Rectal smooth muscle tissue (tissue), 1 donor: ENCODE data around the gene ULBP3.

Source experiments
- H3K27ac ChIP-seq: one replicate; pipeline ENCODE4 v1.7.0; 2013; ENCODE audit warnings: low read depth, low read length, inconsistent platforms
- H3K27me3 ChIP-seq: one replicate; pipeline ENCODE4 v1.7.0; 2013; ENCODE audit warnings: low read length; ENCODE audit not compliant: control insufficient read depth, insufficient read depth
- H3K36me3 ChIP-seq: one replicate; pipeline ENCODE4 v1.7.0; 2013; ENCODE audit warnings: low read length; ENCODE audit not compliant: control insufficient read depth, insufficient read depth
- H3K4me1 ChIP-seq: one replicate; pipeline ENCODE4 v1.7.0; 2013; ENCODE audit warnings: low read length; ENCODE audit not compliant: control insufficient read depth, insufficient read depth
- H3K4me3 ChIP-seq: one replicate; pipeline ENCODE4 v1.7.0; 2013; ENCODE audit warnings: low read length
- H3K9ac ChIP-seq: one replicate; pipeline ENCODE4 v1.7.0; 2013; ENCODE audit warnings: low read length

ULBP3 gene

GRCh38 chr6:150068720-150069648 lies at the start of gene ULBP3:
TSS of gene ULBP3 (minus strand) at chr6:150069121. CDS start at chr6:150069066, 55 bp downstream.
- Histone ChIP-seq H3K4me3 (peak within 1 kb of the TSS; percentile 63), H3K9ac (no peak within 1 kb of the TSS), H3K4me1 (no peaks in the 10 kb centered on the region), H3K27me3 (peaks cover 2% of the 10 kb centered on the region), H3K27ac (no peak within 1 kb of the TSS), H3K36me3 (no peaks in the 10 kb centered on the region)

DNA sequence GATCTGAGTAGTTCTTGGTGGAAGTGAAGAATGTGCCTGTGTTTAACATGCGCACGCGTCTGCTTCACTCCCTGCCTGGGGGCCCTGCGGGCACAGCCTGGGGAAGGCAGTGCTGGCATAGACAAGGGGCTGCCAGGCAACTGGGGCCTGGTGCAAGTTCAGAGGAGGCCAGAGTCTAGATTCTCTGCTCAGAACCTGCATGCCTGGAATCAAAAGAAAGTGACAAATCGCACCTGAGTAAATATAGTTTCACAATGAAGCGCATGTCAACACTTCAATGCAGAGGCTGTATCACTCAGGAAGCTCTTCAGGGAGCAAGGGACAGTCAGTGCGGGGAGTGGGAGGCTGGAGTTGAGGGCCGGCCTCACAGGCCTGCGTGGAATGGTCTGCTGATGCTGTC lies 49.7 kb upstream of the ULBP3 start:
- H3K4me3 ChIP-seq: no peak overlapping the region
- H3K27me3 ChIP-seq: no peaks in the 10 kb centered on the region
- no peaks in the 10 kb centered on the region for H3K36me3 ChIP-seq
- no peaks in the 10 kb centered on the region for H3K4me1 ChIP-seq
- H3K27ac ChIP-seq: no peak overlapping the region
- H3K9ac ChIP-seq: no peak overlapping the region

DNA sequence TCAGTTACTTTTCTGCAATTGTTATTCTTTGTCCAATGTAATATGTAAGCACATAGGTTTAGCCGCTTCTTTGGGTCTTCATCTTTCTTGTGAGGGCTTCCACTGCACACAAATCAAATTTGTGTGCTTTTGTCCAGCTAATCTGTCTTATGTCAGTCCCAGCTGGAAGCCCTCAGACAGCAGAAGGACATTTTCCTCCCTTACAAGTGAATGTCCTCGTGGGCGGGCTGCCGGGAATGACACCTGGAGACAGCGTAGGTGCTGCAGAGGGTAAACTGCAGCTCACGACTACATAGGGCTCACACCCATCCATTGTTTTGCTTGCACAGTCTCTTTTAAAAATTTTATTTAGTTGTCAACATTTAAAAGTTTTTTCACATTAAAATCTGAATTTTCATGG lies 49.3 kb upstream of the ULBP3 start:
- no peaks in the 10 kb centered on the region for H3K27me3 ChIP-seq
- H3K4me1 ChIP-seq: no peaks in the 10 kb centered on the region
- no peaks in the 10 kb centered on the region for H3K36me3 ChIP-seq
- H3K27ac ChIP-seq: no peak overlapping the region
- no peak overlapping the region for H3K4me3 ChIP-seq
- no peak overlapping the region for H3K9ac ChIP-seq

DNA sequence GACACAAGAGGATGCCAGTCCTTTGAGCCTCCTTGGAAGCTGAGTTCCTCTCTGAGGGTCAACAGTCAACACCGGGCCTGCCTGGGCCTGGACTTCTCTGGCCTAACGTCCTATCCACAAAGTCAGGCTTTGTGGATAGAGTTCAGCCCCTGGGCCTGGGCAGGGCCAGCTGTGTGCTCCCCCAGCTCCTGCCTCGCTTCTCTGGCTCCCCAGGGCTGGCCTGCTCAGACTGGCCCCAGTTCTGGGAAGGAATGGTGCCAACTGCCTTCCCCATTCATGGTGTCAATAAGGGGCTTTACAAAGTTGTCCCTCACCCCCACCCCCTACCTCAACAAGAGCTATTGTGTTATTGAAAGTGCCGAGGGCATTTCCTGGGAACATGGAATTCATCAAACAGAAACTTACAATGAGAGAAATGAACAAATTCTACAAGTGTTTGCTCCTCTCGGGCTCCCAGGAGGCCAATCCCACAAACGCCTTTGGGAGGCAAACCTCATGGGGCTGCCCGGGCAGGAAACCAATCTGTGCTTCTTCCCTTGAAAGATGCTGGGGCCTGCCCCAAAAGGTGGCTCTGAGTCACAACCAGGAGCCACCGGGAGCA lies 47.4 kb upstream of the ULBP3 start:
- no peaks in the 10 kb centered on the region for H3K4me1 ChIP-seq
- no peak overlapping the region for H3K27ac ChIP-seq
- H3K9ac ChIP-seq: no peak overlapping the region
- H3K36me3 ChIP-seq: no peaks in the 10 kb centered on the region
- H3K27me3 ChIP-seq: no peaks in the 10 kb centered on the region
- H3K4me3 ChIP-seq: no peak overlapping the region

GRCh38 chr6:150115769-150116168 lies 46.8 kb upstream of the ULBP3 start:
- no peak overlapping the region for H3K27ac ChIP-seq
- H3K36me3 ChIP-seq: no peaks in the 10 kb centered on the region
- no peaks in the 10 kb centered on the region for H3K4me1 ChIP-seq
- no peak overlapping the region for H3K4me3 ChIP-seq
- H3K9ac ChIP-seq: no peak overlapping the region
- no peaks in the 10 kb centered on the region for H3K27me3 ChIP-seq

DNA sequence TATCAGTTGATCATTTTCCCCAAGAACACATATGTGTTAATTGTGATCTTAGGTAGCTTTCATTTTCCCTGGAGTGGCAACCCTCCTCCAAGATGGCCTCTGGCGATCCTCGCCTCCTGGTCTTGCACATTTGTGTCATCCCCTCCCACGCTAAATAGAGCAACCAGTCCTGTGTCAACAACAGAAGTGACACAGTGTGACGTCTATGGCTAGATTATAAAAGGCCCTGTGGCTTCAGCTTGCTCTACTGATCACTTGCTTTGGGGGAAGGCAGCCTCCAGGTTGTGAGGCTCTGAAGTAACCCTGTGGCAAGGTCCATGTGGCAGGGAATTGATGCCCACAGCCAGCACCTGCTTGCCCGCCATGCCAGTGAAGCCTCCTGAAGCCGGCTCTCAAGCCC lies 43.3 kb upstream of the ULBP3 start:
- Histone ChIP-seq H3K36me3 (no peaks in the 10 kb centered on the region), H3K27ac (no peak overlapping the region), H3K27me3 (no peaks in the 10 kb centered on the region), H3K9ac (no peak overlapping the region), H3K4me1 (no peaks in the 10 kb centered on the region), H3K4me3 (no peak overlapping the region)

DNA sequence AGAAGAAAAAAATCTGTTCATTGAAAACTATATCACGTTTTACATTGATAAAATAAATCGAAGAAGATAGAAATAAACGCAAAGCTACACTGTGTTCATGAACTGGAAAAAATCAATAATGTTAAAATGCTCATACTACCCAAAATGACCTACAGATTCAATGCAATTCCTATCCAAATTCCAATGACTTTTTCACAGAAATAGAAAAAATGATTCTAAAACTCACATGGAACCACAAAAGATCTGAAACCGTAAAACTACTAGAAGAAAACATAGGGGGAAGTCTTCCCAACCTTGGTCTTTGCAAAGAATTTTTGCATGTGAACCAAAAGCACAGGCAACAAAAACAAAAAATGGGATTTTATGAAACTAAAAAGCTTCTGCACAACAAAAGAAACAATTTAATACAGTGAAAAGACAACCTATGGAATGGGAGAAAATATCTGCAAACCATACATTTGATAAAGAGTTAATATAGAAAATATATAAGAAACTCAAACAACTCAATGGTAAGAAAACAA lies 33.9 kb upstream of the ULBP3 start:
- H3K4me3 ChIP-seq: no peak overlapping the region
- H3K4me1 ChIP-seq: no peaks in the 10 kb centered on the region
- no peak overlapping the region for H3K27ac ChIP-seq
- H3K27me3 ChIP-seq: no peaks in the 10 kb centered on the region
- no peak overlapping the region for H3K9ac ChIP-seq
- H3K36me3 ChIP-seq: no peaks in the 10 kb centered on the region

- Histone ChIP-seq H3K4me3 (no peak overlapping the region), H3K9ac (no peak overlapping the region), H3K36me3 (no peaks in the 10 kb centered on the region), H3K27ac (no peak overlapping the region), H3K4me1 (no peaks in the 10 kb centered on the region), H3K27me3 (no peaks in the 10 kb centered on the region)
Measured at GRCh38 chr6:150100745-150101144, 31.8 kb upstream of the ULBP3 start.

GRCh38 chr6:150099953-150100352 lies 31.0 kb upstream of the ULBP3 start:
- H3K27me3 ChIP-seq: no peaks in the 10 kb centered on the region
- H3K4me1 ChIP-seq: no peaks in the 10 kb centered on the region
- H3K4me3 ChIP-seq: no peak overlapping the region
- no peak overlapping the region for H3K9ac ChIP-seq
- no peak overlapping the region for H3K27ac ChIP-seq
- no peaks in the 10 kb centered on the region for H3K36me3 ChIP-seq

GRCh38 chr6:150099546-150099945 lies 30.6 kb upstream of the ULBP3 start:
- no peaks in the 10 kb centered on the region for H3K36me3 ChIP-seq
- H3K4me1 ChIP-seq: no peaks in the 10 kb centered on the region
- no peak overlapping the region for H3K4me3 ChIP-seq
- H3K27ac ChIP-seq: no peak overlapping the region
- H3K9ac ChIP-seq: no peak overlapping the region
- H3K27me3 ChIP-seq: no peaks in the 10 kb centered on the region

GRCh38 chr6:150098155-150098554 lies 29.2 kb upstream of the ULBP3 start:
- Histone ChIP-seq H3K4me1 (no peaks in the 10 kb centered on the region), H3K27ac (no peak overlapping the region), H3K9ac (no peak overlapping the region), H3K4me3 (no peak overlapping the region), H3K36me3 (no peaks in the 10 kb centered on the region), H3K27me3 (no peaks in the 10 kb centered on the region)

DNA sequence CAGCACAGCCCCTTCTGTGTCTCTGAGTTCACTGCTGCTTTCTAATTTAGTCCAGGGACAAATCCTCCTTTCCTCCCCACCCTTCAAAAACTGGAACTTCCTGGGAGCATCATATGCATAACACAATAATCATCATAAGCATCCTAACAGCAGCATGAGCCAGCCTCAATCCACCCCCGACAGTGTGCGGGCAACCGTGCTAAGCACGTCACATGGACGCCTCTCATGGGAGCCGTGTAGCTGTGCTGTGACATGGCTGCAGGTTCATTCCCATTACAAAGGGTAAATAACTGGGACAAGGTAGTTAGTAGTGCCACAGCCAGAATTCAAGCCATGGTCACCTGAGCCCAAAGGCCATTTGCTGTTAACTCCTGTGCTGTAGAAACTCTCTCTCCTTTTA lies 24.5 kb upstream of the ULBP3 start:
- Histone ChIP-seq H3K36me3 (no peaks in the 10 kb centered on the region), H3K4me1 (no peaks in the 10 kb centered on the region), H3K9ac (no peak overlapping the region), H3K27ac (no peak overlapping the region), H3K27me3 (no peaks in the 10 kb centered on the region), H3K4me3 (no peak overlapping the region)
